ENCODE measurements around the gene HSPB7. TPM values are rescaled to one million over a fixed set of nuclear protein-coding genes. Genes with fewer than 3 reads are reported as not detected.
"Not testable (repeated sequence)": the region's sequence is repeated elsewhere in the genome, so short reads cannot be mapped to it uniquely, and the experiment has no call there.

The HSPB7 gene
- total RNA-seq, 2 experiments from 2014 or later = not detected

- Mint-ChIP-seq H3K4me3 (no peak overlapping the region), H3K9me3 (ENCODE audit: low read depth) (no peaks in the 10 kb centered on the region), H3K27me3 (peaks cover 4% of the 10 kb centered on the region), H3K4me1 (no peaks in the 10 kb centered on the region), H3K36me3 (no peaks in the 10 kb centered on the region), H3K27ac (no peak overlapping the region)
- CTCF ChIA-PET = interaction anchor here (1.6 kb wide), 1 partner anchor 174 kb away, joined by 7 read pairs; no protein-coding TSS in a partner anchor
- no peak for DNase-seq
- ATAC-seq = no peak
These were observed 28.1 kb downstream of the HSPB7 start for GRCh38 chr1:15989776-15990175.

GRCh38 chr1:15988856-15989736, 28.7 kb downstream of the HSPB7 start:
- Mint-ChIP-seq H3K9me3 (ENCODE audit: low read depth) (no peaks in the 10 kb centered on the region), H3K36me3 (no peaks in the 10 kb centered on the region), H3K27me3 (peaks cover 4% of the 10 kb centered on the region), H3K27ac (no peak overlapping the region), H3K4me1 (no peaks in the 10 kb centered on the region), H3K4me3 (no peak overlapping the region)
- ATAC-seq = no peak
- DNase-seq = no peak
- CTCF ChIA-PET = interaction anchor here (1.6 kb wide), 1 partner anchor 173 kb away, joined by 7 read pairs; no protein-coding TSS in a partner anchor

- peaks cover 6% of the 10 kb centered on the region for H3K27me3 Mint-ChIP-seq
- H3K4me1 Mint-ChIP-seq = peaks cover 1% of the 10 kb centered on the region
- CTCF ChIA-PET = interaction anchor here (0.5 to 1.3 kb wide), 2 partner anchors 138 to 152 kb away, joined by 3 to 4 read pairs; partner anchors contain the start of gene SPEN
- DNase-seq (no peak), ATAC-seq (no peak)
- H3K36me3 Mint-ChIP-seq = no peaks in the 10 kb centered on the region
- no peak overlapping the region for H3K27ac Mint-ChIP-seq
- H3K9me3 Mint-ChIP-seq (ENCODE audit: low read depth) = no peaks in the 10 kb centered on the region
- no peak overlapping the region for H3K4me3 Mint-ChIP-seq
These were observed 32.1 kb downstream of the HSPB7 start for GRCh38 chr1:15985611-15986297.

GRCh38 chr1:15983275-15983674, 34.6 kb downstream of the HSPB7 start:
- Mint-ChIP-seq H3K36me3 (no peaks in the 10 kb centered on the region), H3K9me3 (ENCODE audit: low read depth) (no peaks in the 10 kb centered on the region), H3K4me1 (peaks cover 1% of the 10 kb centered on the region), H3K27ac (no peak overlapping the region), H3K27me3 (peaks cover 2% of the 10 kb centered on the region), H3K4me3 (no peak overlapping the region)
- ATAC-seq (no peak), DNase-seq (no peak)
- CTCF ChIA-PET = interaction anchor here (0.7 kb wide), 1 partner anchor 8 kb away, joined by 3 read pairs; no protein-coding TSS in a partner anchor

- Mint-ChIP-seq H3K27me3 (peaks cover 2% of the 10 kb centered on the region), H3K9me3 (ENCODE audit: low read depth) (no peaks in the 10 kb centered on the region), H3K4me3 (no peak overlapping the region), H3K27ac (no peak overlapping the region), H3K4me1 (peaks cover 3% of the 10 kb centered on the region), H3K36me3 (no peaks in the 10 kb centered on the region)
- ATAC-seq = no peak
- no peak for DNase-seq
- CTCF ChIA-PET = no interaction called here
These were observed 36.2 kb downstream of the HSPB7 start for GRCh38 chr1:15981679-15982078.

- H3K36me3 Mint-ChIP-seq; DNase-seq; H3K27ac Mint-ChIP-seq; H3K4me3 Mint-ChIP-seq; ATAC-seq; H3K9me3 Mint-ChIP-seq (ENCODE audit: low read depth); H3K27me3 Mint-ChIP-seq; CTCF ChIA-PET: not testable (repeated sequence)
- peaks cover 22% of the 10 kb centered on the region for H3K4me1 Mint-ChIP-seq
These were observed 39.9 kb downstream of the HSPB7 start for GRCh38 chr1:15977947-15978346.

GRCh38 chr1:15975805-15976680, 41.8 kb downstream of the HSPB7 start, which contains the start of gene ZBTB17:
ZBTB17 (minus strand) TSS chr1:15976101; CDS start chr1:15948495, 27,606 bp downstream.
- peak; percentile 95 for ATAC-seq
- H3K27ac Mint-ChIP-seq = peak within 1 kb of the TSS; percentile 83

GRCh38 chr1:15975358-15975804, 42.5 kb downstream of the HSPB7 start:
- DNase-seq (peak; percentile 85), ATAC-seq (peak; percentile 85)
- Mint-ChIP-seq H3K9me3 (ENCODE audit: low read depth) (no peaks in the 10 kb centered on the region), H3K4me3 (peak overlapping the region; percentile 81), H3K36me3 (peaks cover 25% of the 10 kb centered on the region), H3K4me1 (peaks cover 27% of the 10 kb centered on the region), H3K27ac (peak overlapping the region; percentile 83), H3K27me3 (no peaks in the 10 kb centered on the region)
- CTCF ChIA-PET = interaction anchor here (0.9 to 2.8 kb wide), 8 partner anchors 8 to 183 kb away, joined by 3 to 12 read pairs (median 4); partner anchors contain the start of gene FAM131C

More at GRCh38 chr1:15975805-15976680, 41.8 kb downstream of the HSPB7 start, which contains the start of gene ZBTB17:
- CTCF ChIA-PET = interaction anchor here (0.5 to 2.8 kb wide), 12 partner anchors 8 to 278 kb away, joined by 3 to 12 read pairs (median 4); partner anchors contain the start of gene FAM131C
- H3K27me3 Mint-ChIP-seq = no peaks in the 10 kb centered on the region
- no peaks in the 10 kb centered on the region for H3K9me3 Mint-ChIP-seq (ENCODE audit: low read depth)
- peak within 1 kb of the TSS; percentile 81 for H3K4me3 Mint-ChIP-seq
- H3K36me3 Mint-ChIP-seq = peaks cover 21% of the 10 kb centered on the region
- H3K4me1 Mint-ChIP-seq = peaks cover 24% of the 10 kb centered on the region
- peak; percentile 96 for DNase-seq

- H3K9me3 Mint-ChIP-seq (ENCODE audit: low read depth) = no peaks in the 10 kb centered on the region
- H3K27me3 Mint-ChIP-seq = no peaks in the 10 kb centered on the region
- ATAC-seq = no peak
- peaks cover 29% of the 10 kb centered on the region for H3K36me3 Mint-ChIP-seq
- H3K4me1 Mint-ChIP-seq = peaks cover 29% of the 10 kb centered on the region
- no peak for DNase-seq
- peak overlapping the region; percentile 81 for H3K4me3 Mint-ChIP-seq
- H3K27ac Mint-ChIP-seq = peak overlapping the region; percentile 83
- CTCF ChIA-PET = interaction anchor here (1.0 to 2.8 kb wide), 4 partner anchors 9 to 159 kb away, joined by 3 to 9 read pairs (median 5); no protein-coding TSS in a partner anchor
These were observed 43.0 kb downstream of the HSPB7 start for GRCh38 chr1:15974855-15975254.

GRCh38 chr1:15973772-15974171, 44.1 kb downstream of the HSPB7 start:
- H3K4me1 Mint-ChIP-seq = peaks cover 29% of the 10 kb centered on the region
- CTCF ChIA-PET = interaction anchor here (1.1 to 1.6 kb wide), 2 partner anchors 13 to 82 kb away, joined by 3 to 5 read pairs; no protein-coding TSS in a partner anchor
- ATAC-seq = no peak
- H3K9me3 Mint-ChIP-seq (ENCODE audit: low read depth) = no peaks in the 10 kb centered on the region
- H3K4me3 Mint-ChIP-seq = no peak overlapping the region
- no peaks in the 10 kb centered on the region for H3K27me3 Mint-ChIP-seq
- no peak overlapping the region for H3K27ac Mint-ChIP-seq
- DNase-seq = no peak
- peaks cover 39% of the 10 kb centered on the region for H3K36me3 Mint-ChIP-seq

GRCh38 chr1:15972409-15972808, 45.4 kb downstream of the HSPB7 start:
- H3K27me3 Mint-ChIP-seq = no peaks in the 10 kb centered on the region
- ATAC-seq (no peak), DNase-seq (no peak)
- H3K4me1 Mint-ChIP-seq = peaks cover 42% of the 10 kb centered on the region
- peaks cover 51% of the 10 kb centered on the region for H3K36me3 Mint-ChIP-seq
- H3K9me3 Mint-ChIP-seq (ENCODE audit: low read depth) = no peaks in the 10 kb centered on the region
- CTCF ChIA-PET = no interaction called here
- no peak overlapping the region for H3K27ac Mint-ChIP-seq
- H3K4me3 Mint-ChIP-seq = no peak overlapping the region

- no peaks in the 10 kb centered on the region for H3K9me3 Mint-ChIP-seq (ENCODE audit: low read depth)
- H3K36me3 Mint-ChIP-seq = peaks cover 60% of the 10 kb centered on the region
- DNase-seq (no peak), ATAC-seq (no peak)
- H3K27ac Mint-ChIP-seq = no peak overlapping the region
- H3K27me3 Mint-ChIP-seq = no peaks in the 10 kb centered on the region
- H3K4me1 Mint-ChIP-seq = peaks cover 48% of the 10 kb centered on the region
- H3K4me3 Mint-ChIP-seq = no peak overlapping the region
- CTCF ChIA-PET = no interaction called here
These were observed 46.9 kb downstream of the HSPB7 start for GRCh38 chr1:15970911-15971310.
